ENCODE measurements around the gene KISS1R.

GRCh38 chr19:876780-877314 is 40.3 kb upstream of the KISS1R start:
- TF ChIP-seq POLR2A (IDR thresholded peaks at IDR 0.05) (no peak), POLR2AphosphoS5 (IDR thresholded peaks at IDR 0.05) (no peak)
- TF ChIP-seq, protein P1, sequence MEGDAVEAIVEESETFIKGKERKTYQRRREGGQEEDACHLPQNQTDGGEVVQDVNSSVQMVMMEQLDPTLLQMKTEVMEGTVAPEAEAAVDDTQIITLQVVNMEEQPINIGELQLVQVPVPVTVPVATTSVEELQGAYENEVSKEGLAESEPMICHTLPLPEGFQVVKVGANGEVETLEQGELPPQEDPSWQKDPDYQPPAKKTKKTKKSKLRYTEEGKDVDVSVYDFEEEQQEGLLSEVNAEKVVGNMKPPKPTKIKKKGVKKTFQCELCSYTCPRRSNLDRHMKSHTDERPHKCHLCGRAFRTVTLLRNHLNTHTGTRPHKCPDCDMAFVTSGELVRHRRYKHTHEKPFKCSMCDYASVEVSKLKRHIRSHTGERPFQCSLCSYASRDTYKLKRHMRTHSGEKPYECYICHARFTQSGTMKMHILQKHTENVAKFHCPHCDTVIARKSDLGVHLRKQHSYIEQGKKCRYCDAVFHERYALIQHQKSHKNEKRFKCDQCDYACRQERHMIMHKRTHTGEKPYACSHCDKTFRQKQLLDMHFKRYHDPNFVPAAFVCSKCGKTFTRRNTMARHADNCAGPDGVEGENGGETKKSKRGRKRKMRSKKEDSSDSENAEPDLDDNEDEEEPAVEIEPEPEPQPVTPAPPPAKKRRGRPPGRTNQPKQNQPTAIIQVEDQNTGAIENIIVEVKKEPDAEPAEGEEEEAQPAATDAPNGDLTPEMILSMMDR (IDR thresholded peaks at IDR 0.05): no peak
